ENCODE measurements around the gene SHC2. TPM values are rescaled to one million over a fixed set of nuclear protein-coding genes. Genes with fewer than 3 reads are reported as not detected.

SHC2 gene
- total and polyA plus RNA-seq, 2 of the 8 experiments (the other 6 are each of a cell fraction or from before 2014, with no cell fraction given): 4.4 to 7.3 TPM

- no peaks in the 10 kb centered on the region; a peak in 1 of 4 replicates for H3K9me3 ChIP-seq (ENCODE audit: insufficient read depth in 2 of 2, low read depth in 1 of 2, low read length in 1 of 2)
- H3K23me2 ChIP-seq (ENCODE audit: low read depth, low read length): no peaks in the 10 kb centered on the region
- no peak overlapping the region for H3K27ac ChIP-seq (ENCODE audit: low read depth, low read length)
- peaks cover 0 to 7% (median 5%) of the 10 kb centered on the region in 4 experiments; a peak in 2 of 7 replicates for H3K4me1 ChIP-seq (replicated peaks in 1 of 4; ENCODE audit: control insufficient read depth in 3 of 4, insufficient read depth in 4 of 4, low read length in 3 of 4)
- no peak overlapping the region for H2BK120ac ChIP-seq (replicated peaks; ENCODE audit: low read depth, low read length)
- H3K36me3 ChIP-seq (ENCODE audit: control insufficient read depth in 2 of 4, insufficient read depth in 4 of 4, low read length in 3 of 4): no peaks in the 10 kb centered on the region
- H2BK20ac ChIP-seq (ENCODE audit: low read length): no peak overlapping the region
- H2BK5ac ChIP-seq (ENCODE audit: low read depth, low read length): no peak overlapping the region
- H2BK15ac ChIP-seq (ENCODE audit: low read length): no peak overlapping the region
- H4K5ac ChIP-seq (ENCODE audit: insufficient read length, low read depth, low read length): no peak overlapping the region
- H3K14ac ChIP-seq (ENCODE audit: insufficient read length): no peak overlapping the region
- WGBS, 2 experiments (ENCODE audit: extremely low coverage in 1 of 2, insufficient coverage in 1 of 2, insufficient read length in 1 of 2, insufficient replicate concordance in 2 of 2, low coverage in 1 of 2, low lambda C conversion rate in 2 of 2, missing lambda C conversion rate in 1 of 2): 94% methylated on average over 16 of the region's 16 CpGs; no CpG with 5 or more reads in 1 of the 2 experiments
- no peak overlapping the region for H3K18ac ChIP-seq (ENCODE audit: extremely low read depth, low read length)
- DNase-seq (ENCODE audit: low read depth in 1 of 2, low spot score in 2 of 2) (no peak), FAIRE-seq (no peak)
- no peak overlapping the region for H4K91ac ChIP-seq (replicated peaks; ENCODE audit: insufficient read length, low read length)
- no peak overlapping the region for H3K9ac ChIP-seq (replicated peaks in 1 of 4; ENCODE audit: extremely low read depth in 1 of 4, low read depth in 3 of 4, low read length in 3 of 4)
- H4K20me1 ChIP-seq (replicated peaks in 1 of 2; ENCODE audit: control insufficient read depth in 1 of 2, insufficient read depth in 2 of 2, low read length in 2 of 2): no peaks in the 10 kb centered on the region
- CTCF ChIA-PET (ENCODE audit: partially characterized antibody): interaction anchor here (1.0 to 1.7 kb wide), 3 partner anchors 8 to 31 kb away, joined by 3 to 6 read pairs (median 3); no protein-coding TSS in a partner anchor
- no peak overlapping the region for H3K23ac ChIP-seq (ENCODE audit: insufficient read length)
- H2BK12ac ChIP-seq (ENCODE audit: low read depth, low read length): no peak overlapping the region
- no peak overlapping the region; the same call in 1 of the 2 replicates for H4K8ac ChIP-seq (ENCODE audit: extremely low read depth, insufficient read depth, low read length)
- H3K79me1 ChIP-seq (ENCODE audit: low read depth, low read length): no peaks in the 10 kb centered on the region
- H3K79me2 ChIP-seq (ENCODE audit: control insufficient read depth in 1 of 2, insufficient read depth in 2 of 2, low read length in 2 of 2): no peaks in the 10 kb centered on the region
- no peak overlapping the region for H3K56ac ChIP-seq (replicated peaks; ENCODE audit: insufficient read length, low read depth, low read length)
- H3K4me3 ChIP-seq (ENCODE audit: extremely low read depth in 1 of 4, insufficient read depth in 2 of 4, low read depth in 3 of 4, low read length in 4 of 4): no peak overlapping the region
- no peak overlapping the region for H2AFZ ChIP-seq (ENCODE audit: low read length)
- H2AK5ac ChIP-seq (ENCODE audit: low read depth, low read length): no peak overlapping the region
- peaks cover 0 to 3% (median 0%) of the 10 kb centered on the region in 4 experiments; a peak in 2 of 7 replicates for H3K27me3 ChIP-seq (replicated peaks in 1 of 4; ENCODE audit: control insufficient read depth in 3 of 4, extremely low read depth in 1 of 4, insufficient read depth in 3 of 4, low read length in 3 of 4)
- TF ChIP-seq SP4 (IDR thresholded peaks at IDR 0.05; ENCODE audit: low read length): no peak
- TF ChIP-seq KDM4A (IDR thresholded peaks at IDR 0.05; ENCODE audit: low read depth, low read length, severe bottlenecking): no peak
- POLR2A ChIA-PET (ENCODE audit: partially characterized antibody): interaction anchor here (0.6 to 1.2 kb wide), 3 partner anchors 21 to 40 kb away, joined by 3 to 4 read pairs (median 3); no protein-coding TSS in a partner anchor
- H3K4ac ChIP-seq (replicated peaks; ENCODE audit: insufficient read length, low read depth, low read length): no peak overlapping the region
- no peak overlapping the region for H3K4me2 ChIP-seq (ENCODE audit: insufficient read depth in 1 of 2, low read depth in 2 of 2, low read length in 2 of 2)
These were observed 81.0 kb downstream of the SHC2 start for GRCh38 chr19:379796-380195.

Measured in H1 (cell line).